ENCODE results near the gene MPL.

DNA sequence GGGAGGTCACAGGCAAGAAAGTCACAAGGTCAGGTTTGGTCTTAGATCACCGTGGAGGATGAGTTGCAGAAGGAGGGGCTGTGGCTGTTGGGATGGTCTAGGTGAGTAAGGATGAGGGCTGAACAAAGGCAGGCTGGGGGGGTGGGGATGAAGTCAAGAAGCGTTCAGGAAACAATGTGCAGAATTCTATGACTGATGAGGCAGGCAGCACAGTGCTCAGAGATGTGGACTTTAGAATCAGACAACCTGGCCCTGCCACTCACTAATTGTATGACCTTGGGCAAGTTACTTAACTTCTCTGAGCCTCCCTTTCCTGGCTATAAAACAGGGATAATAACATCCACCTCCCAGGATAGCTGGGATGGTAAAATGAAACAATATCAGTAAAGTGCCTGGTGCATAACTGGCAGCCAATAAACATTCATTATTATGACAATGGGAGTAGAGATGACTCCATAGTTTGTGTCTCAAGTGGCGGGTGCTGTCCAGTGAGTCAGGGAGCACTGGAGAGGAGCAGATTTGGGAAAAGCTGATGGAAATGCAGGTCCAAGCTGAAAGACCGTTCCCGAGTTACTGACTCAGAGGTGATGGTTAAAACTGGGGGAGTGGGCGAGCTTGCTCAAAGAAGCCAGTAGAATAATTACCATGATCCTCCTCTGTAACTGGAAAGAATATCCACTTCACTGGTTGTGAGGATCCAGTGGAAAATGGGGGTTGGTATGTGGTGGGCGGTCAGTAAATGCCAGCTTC, 34.7 kb upstream of the MPL start:
- TF ChIP-seq, protein P1, sequence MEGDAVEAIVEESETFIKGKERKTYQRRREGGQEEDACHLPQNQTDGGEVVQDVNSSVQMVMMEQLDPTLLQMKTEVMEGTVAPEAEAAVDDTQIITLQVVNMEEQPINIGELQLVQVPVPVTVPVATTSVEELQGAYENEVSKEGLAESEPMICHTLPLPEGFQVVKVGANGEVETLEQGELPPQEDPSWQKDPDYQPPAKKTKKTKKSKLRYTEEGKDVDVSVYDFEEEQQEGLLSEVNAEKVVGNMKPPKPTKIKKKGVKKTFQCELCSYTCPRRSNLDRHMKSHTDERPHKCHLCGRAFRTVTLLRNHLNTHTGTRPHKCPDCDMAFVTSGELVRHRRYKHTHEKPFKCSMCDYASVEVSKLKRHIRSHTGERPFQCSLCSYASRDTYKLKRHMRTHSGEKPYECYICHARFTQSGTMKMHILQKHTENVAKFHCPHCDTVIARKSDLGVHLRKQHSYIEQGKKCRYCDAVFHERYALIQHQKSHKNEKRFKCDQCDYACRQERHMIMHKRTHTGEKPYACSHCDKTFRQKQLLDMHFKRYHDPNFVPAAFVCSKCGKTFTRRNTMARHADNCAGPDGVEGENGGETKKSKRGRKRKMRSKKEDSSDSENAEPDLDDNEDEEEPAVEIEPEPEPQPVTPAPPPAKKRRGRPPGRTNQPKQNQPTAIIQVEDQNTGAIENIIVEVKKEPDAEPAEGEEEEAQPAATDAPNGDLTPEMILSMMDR (IDR thresholded peaks at IDR 0.05; ENCODE audit: low read depth, low read length, missing input control), result no peak
- TF ChIP-seq, protein P2, sequence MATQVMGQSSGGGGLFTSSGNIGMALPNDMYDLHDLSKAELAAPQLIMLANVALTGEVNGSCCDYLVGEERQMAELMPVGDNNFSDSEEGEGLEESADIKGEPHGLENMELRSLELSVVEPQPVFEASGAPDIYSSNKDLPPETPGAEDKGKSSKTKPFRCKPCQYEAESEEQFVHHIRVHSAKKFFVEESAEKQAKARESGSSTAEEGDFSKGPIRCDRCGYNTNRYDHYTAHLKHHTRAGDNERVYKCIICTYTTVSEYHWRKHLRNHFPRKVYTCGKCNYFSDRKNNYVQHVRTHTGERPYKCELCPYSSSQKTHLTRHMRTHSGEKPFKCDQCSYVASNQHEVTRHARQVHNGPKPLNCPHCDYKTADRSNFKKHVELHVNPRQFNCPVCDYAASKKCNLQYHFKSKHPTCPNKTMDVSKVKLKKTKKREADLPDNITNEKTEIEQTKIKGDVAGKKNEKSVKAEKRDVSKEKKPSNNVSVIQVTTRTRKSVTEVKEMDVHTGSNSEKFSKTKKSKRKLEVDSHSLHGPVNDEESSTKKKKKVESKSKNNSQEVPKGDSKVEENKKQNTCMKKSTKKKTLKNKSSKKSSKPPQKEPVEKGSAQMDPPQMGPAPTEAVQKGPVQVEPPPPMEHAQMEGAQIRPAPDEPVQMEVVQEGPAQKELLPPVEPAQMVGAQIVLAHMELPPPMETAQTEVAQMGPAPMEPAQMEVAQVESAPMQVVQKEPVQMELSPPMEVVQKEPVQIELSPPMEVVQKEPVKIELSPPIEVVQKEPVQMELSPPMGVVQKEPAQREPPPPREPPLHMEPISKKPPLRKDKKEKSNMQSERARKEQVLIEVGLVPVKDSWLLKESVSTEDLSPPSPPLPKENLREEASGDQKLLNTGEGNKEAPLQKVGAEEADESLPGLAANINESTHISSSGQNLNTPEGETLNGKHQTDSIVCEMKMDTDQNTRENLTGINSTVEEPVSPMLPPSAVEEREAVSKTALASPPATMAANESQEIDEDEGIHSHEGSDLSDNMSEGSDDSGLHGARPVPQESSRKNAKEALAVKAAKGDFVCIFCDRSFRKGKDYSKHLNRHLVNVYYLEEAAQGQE (IDR thresholded peaks at IDR 0.05), result no peak
- TF ChIP-seq RAD21 (IDR thresholded peaks at IDR 0.05) (no peak), EGR1 (IDR thresholded peaks at IDR 0.05; ENCODE audit: low read depth in 2 of 2) (no peak), ZBTB33 (IDR thresholded peaks at IDR 0.05) (no peak), SP1 (IDR thresholded peaks at IDR 0.05) (no peak), FOXA1 (IDR thresholded peaks at IDR 0.05) (no peak), YY1 (IDR thresholded peaks at IDR 0.05) (no peak), TAF1 (conservative IDR thresholded peaks at IDR 0.05) (no peak), JUND (IDR thresholded peaks at IDR 0.05) (no peak), RXRA (IDR thresholded peaks at IDR 0.05) (no peak), GABPA (IDR thresholded peaks at IDR 0.05 in 1 of 2, conservative IDR thresholded peaks at IDR 0.05 in 1 of 2) (no peak)
- TF ChIP-seq, protein P3, sequence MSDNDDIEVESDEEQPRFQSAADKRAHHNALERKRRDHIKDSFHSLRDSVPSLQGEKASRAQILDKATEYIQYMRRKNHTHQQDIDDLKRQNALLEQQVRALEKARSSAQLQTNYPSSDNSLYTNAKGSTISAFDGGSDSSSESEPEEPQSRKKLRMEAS (IDR thresholded peaks at IDR 0.05), result no peak
